Colon (tissue), 2 donors: ENCODE data around the gene IL4R.
"Not testable (repeated sequence)": the region's sequence is repeated elsewhere in the genome, so short reads cannot be mapped to it uniquely, and the experiment has no call there.

Experiments used
- FAIRE-seq: peaks from 2 replicates; lab custom pipeline; 2012; peaks lifted over from hg19 to GRCh38; lab: Jason Lieb, UNC
- donor health status: control.
- donor health status: control.

The IL4R gene

DNA sequence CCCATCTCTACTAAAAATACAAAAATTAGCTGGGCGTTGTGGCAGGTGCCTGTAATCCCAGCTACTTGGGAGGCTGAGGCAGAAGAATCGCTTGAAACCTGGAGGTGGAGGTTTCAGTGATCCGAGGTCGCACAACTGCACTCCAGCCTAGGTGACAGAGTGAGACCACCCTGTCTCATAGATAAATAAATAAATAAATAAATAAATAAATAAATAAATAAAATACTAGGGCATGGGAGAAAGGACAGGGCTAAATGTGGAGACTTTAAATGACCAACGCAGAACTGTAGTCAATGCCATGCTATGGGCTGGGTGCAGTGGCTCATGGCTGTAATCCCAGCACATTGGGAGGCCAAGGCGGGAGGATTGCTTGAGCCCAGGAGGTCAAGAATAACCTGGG is 25.5 kb upstream of the IL4R start:
- FAIRE-seq, result not testable (repeated sequence)

- no peak for FAIRE-seq
Observed at GRCh38 chr16:27289669-27290068, 24.1 kb upstream of the IL4R start.

DNA sequence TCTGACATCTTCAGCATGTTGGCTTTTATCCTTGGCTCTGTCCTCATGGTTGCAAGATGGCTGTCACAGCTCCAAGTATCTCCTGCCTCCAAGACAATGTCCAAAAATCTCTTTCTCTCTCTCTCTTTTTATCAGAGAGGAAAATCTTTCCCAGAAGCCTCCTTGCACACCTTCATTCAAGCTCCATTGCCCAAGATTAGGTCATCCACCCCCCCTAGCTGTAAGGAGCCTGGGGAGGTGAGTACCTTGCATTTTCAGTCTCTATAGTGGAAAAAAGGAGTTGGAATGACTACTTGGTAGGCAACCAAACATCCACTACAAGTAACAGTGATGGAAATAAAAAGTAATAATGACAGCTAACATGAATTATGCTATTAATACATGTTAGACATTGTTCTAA is 23.2 kb upstream of the IL4R start:
- no peak for FAIRE-seq

DNA sequence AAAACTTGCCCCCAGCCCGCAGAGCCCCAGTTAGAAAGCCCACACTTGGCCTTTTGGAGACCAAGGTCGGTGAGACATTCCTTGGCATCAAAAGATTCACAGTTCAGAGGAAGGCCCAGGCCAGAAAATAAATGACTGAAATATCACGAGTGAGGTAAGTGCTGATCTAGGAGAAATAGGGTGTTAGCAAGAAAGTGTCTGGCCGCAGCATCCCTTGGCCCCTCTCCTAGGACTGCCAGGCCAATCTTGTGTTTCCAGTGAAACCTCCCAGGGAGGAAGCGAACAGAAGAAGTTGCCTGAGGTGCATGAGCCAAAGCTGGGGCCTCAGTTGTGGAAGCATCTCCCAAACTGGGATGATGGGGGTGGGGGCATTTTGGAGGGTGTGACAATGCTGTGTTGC is 22.7 kb upstream of the IL4R start:
- no peak for FAIRE-seq

DNA sequence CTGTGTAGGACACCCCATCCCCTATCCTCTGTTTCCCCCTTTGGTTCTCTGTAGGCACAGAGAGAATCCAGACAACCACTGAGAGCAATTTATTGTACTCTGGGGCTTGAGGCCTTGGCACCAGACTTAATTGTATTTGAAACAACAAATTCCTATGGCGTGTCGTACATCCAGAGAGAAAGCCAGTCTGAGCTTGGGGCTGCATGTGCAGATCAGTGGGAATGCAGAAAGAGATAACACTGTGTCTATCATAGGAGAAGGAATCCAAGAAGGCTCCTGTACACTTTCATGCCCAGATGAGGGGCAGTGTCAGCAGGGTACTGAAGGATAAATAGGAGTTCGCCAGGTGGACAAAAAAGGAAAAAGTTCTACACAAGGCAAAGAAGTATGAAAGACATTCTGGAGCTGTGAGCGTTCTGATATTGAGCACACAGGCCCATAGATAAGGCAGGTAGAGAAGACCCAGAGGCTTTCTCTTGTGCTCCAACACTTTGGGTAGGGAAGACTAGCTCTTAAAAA is 22.0 kb upstream of the IL4R start:
- no peak for FAIRE-seq

- FAIRE-seq, result no peak
Observed at GRCh38 chr16:27293343-27293742, 20.4 kb upstream of the IL4R start.

- no peak for FAIRE-seq
Observed at GRCh38 chr16:27298132-27298531, 15.6 kb upstream of the IL4R start.

- no peak for FAIRE-seq
Observed at GRCh38 chr16:27301236-27301861, 12.4 kb upstream of the IL4R start.

DNA sequence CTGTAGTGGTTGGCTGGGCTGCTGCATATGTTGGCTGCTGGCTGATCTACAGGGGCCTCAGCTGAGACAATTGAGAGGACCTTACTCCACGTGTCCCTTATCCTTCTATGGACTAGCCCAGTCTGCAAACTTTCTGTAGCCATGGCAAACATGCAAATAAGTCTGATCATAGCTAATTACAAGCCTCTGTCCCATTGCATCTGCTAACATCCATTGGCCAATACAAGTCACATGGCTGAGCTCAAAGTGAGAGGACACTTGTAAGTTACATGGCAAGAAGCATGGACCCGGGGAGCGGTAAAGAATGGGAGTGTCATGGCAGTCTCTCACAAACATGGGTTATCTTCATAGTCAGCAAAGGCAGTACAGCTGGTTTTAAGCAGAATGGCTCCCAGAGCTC is 11.6 kb upstream of the IL4R start:
- no peak for FAIRE-seq

- FAIRE-seq, result no peak
Observed at GRCh38 chr16:27303256-27304100, 10.3 kb upstream of the IL4R start.

GRCh38 chr16:27304102-27304501 is 9.7 kb upstream of the IL4R start:
- no peak for FAIRE-seq

DNA sequence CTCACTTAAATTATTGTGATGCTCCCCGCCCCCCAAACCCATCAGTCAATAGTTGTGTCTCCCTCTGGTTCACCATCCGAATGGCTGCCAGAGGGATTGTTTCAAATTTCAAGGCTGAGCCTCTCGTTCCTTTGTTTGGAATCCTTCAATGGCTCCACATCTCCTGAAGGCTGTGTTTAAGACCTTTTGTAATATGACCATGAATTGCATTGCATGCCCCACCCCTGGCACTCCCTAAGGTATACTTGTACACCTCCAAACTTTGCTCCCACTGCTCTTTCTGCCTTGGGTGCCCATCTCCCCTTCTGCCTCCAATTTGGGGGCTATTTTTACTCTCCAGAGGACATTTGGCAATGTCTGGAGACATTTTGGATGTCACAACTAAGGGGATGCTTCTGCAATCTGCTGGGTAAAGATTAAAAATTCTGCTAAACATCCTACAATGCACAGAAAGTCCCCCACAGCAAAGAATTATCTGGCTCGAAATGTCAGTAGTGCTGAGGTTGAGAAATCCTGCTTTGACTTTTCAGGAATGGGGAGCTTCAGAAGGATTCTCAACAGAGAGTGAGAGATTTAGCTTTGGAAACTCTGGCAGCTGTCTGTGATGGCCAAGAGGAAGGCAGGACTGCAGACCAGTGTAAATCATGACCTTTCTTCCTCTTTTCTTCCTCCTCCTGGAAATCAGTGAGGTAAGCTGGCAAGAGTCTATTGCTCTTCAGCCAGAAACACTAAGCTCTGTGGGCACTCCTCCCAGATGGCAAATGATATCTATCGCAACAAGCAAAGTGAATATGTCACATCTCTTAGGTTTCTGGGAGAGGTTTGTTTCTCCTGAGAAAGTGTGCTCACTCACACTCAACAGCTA is 8.7 kb upstream of the IL4R start:
- no peak for FAIRE-seq

DNA sequence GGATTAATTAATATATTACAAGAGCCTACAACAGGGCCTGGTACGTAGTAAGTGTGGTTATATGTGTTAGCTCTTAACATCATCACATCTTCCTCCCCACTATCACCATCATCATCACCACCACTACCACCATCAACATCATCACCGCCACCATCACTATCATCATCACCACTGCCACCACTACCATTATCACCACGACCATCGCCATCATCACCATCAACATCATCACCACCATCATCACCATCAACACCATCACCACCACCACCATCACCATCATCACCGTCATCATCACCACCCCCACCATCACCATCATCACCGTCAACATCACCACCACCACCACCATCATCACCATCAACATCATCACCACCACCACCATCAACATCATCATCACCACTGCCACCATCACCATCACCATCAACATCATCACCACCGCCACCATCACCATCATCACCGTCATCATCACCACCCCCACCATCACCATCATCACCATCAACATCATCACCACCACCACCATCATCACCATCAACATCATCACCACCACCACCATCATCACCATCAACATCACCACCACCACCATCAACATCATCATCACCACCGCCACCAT is 7.8 kb upstream of the IL4R start:
- FAIRE-seq, result no peak

- no peak for FAIRE-seq
Observed at GRCh38 chr16:27308792-27309191, 5.0 kb upstream of the IL4R start.

DNA sequence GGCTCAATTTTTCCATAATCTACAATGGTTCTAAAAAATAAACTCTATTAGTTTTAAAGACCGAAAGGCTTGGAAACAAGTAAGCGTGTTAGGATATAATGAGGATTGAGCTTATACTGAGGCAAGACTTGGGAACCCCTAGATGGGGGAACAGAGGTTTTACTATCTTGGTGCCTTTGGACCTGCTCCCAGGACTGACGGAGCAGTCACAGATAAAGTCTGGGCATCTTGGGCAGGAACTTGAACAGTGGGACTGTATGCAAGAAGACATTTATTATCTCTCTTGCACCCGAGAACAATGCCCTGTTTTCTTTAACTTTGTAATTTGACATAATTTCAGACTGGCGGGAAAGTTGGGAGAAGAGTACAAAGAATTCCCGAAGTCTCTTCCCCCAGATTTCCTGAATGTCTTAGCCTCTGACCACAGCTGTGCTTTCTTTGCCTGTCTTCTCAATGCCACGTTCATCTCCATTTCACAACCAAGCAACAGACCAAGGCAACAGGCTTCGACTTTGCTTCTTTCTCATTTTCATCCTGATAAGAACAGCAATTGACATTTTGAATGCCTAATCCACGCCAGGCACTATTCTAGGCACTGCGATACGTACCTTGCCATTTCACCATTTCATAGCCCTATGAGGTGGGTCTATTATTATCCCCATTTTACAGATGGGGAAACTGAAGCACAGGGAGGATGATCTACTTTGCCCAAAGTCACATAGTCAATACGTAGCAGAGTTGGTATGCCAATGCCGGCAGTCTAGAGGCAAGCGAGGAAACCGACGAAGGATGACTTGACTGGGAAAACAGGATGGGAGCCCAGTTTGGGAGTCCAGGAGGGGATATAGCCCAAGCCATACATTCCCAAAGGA is 3.0 kb upstream of the IL4R start:
- FAIRE-seq, result no peak

- FAIRE-seq, result no peak
Observed at GRCh38 chr16:27311448-27311830, 2.3 kb upstream of the IL4R start.

GRCh38 chr16:27311897-27312303 is 1.9 kb upstream of the IL4R start:
- no peak for FAIRE-seq

DNA sequence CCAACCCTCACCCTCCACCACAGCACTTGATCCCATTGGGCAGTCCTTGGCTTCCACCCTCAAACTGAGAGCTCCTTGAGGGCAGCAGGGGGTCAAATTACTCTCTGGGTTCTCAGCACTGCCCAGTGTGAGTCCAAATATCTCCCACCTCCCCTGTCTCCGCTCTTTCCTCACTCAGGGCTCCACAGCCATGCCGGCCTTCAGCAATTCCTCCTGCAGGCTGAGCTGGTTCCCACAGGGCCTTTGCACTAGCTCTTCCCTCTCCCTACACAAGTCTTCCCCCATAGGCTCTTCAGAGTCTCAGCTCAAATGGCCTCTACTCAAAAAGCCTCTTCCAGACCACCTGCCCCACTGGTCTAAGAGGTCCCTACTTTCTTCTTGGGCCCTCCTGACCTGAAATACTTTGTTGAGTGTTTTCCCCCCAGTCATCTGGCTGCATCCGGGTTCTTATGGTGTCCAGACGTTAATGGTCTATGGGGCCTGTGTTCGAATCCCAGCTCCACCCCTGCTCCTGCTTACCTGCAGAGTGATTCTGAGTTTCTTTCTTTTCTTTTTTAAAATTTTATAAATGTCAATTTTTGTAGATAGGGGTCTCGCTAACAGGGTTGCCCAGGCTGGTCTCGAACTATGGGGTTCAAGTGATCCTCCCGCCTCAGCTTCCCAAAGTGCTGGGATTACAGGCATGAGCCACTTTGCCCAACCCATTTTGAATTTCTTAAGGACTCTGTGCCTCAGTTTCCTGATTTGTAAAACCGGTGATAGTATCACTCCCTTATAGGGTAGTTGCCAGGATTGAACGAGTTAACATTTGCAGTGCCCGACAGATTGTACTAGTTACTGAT is 973 bp upstream of the IL4R start:
- no peak for FAIRE-seq

DNA sequence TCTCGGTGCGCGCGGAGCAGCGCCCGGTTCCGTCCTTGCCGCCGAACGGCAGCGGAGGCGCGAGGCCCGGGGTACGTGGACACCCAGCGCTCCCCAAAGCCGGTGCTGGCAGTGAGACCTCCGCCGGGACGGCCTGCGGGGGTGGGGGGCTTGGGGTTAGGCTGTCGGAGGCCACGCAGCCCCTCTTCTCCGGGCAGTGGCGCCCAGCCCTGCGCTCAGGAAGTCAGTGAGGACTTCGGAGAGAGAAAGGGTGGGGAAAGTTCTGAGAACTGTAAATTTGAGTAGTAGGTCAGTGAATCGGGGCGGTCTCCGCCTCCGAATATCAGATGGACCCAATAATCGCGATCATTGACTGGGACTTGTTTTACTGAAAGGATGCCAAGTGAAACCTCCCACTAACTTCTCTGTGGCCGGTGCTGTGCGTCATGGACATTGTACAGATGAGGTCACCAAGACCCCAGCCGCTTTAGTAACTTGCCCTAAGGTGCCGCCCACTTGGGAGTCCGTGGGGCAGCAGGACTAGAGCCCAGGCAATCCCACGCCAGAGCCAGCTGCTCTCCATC is 468 bp downstream of the IL4R start:
- no peak for FAIRE-seq

DNA sequence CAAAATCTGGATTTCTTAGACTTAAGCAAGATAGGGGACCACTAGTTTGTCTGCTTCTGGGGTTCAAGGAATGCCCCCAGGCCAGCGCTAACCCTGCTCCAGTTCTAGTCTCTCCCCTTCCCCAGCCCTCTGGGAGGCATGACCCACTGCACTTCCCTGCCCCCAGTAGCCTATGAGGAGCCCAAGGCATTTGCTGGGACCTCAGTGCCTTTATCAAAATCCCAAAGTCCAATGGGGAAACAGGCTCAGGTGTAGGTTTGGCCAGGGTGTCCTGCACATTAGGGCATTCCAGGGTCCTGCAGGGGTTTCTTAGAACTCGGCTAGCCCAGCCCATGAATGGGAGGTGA is 1.2 kb downstream of the IL4R start:
- no peak for FAIRE-seq
